Lower leg skin (tissue), 4 donors: Measurements from ENCODE around the gene TMC1. TPM values are rescaled to one million over a fixed set of nuclear protein-coding genes. Genes with fewer than 3 reads are reported as not detected.

Source experiments
- DNase-seq, 2 donors: peaks; one replicate each; pipeline ENCODE4 v3.0.0-alpha.2; 2019; ENCODE audit warnings: low spot score in 2 of 2
- H3K4me3 ChIP-seq: fragments of 200-600 bp; sonication (generic); 2 replicates; pipeline ENCODE4 v1.5.1; 2017; ENCODE audit warnings: mild to moderate bottlenecking, low read depth; ENCODE audit not compliant: poor library complexity, severe bottlenecking
- POLR2A ChIP-seq, 2 donors: fragments of 450-650 bp; IDR thresholded peaks; one replicate each; pipeline ENCODE4 v1.6.1; 2016 to 2017; ENCODE audit warnings: antibody characterized with exemption in 2 of 2, mild to moderate bottlenecking in 1 of 2, moderate library complexity in 1 of 2
- WGBS, 2 donors: methylation state at CpG; one replicate each; pipeline ENCODE4 v1.1.5; 2018; 5-methylcytosine and 5-hydroxymethylcytosine counted together
- intact Hi-C: fragments of 100-400 bp; cut with DNase I; formaldehyde crosslinking; loops from one replicate; pipeline ENCODE4 v1.15.0; 2023; ENCODE audit warnings: low total_unique reads
- total RNA-seq, 4 donors: library from RNA; depleted of rRNA; stranded (reverse); fragments of >200 nt; gene quantifications; one replicate each; pipeline ENCODE4 v1.1.0, GENCODE V29; 2016
- TF ChIP-seq, protein P1 (sequence below), 3 donors: fragments of 450-650 bp; IDR thresholded peaks; one replicate each; pipeline ENCODE4 v1.5.1; 2016; ENCODE audit warnings: antibody characterized with exemption in 3 of 3, mild to moderate bottlenecking in 3 of 3, moderate library complexity in 2 of 3

Gene TMC1
- total RNA-seq, 4 donors from 2014 or later = 0.13 to 0.46 TPM; not detected in 2

GRCh38 chr9:72596451-72597180 is 75.2 kb downstream of the TMC1 start:
- 79 to 83% methylated on average over 6 of the region's 6 CpGs for WGBS, 2 donors
- DNase-seq = no peak
- no peak overlapping the region for H3K4me3 ChIP-seq
- no peak for TF ChIP-seq POLR2A (IDR thresholded peaks at IDR 0.05)
- TF ChIP-seq, protein P1, sequence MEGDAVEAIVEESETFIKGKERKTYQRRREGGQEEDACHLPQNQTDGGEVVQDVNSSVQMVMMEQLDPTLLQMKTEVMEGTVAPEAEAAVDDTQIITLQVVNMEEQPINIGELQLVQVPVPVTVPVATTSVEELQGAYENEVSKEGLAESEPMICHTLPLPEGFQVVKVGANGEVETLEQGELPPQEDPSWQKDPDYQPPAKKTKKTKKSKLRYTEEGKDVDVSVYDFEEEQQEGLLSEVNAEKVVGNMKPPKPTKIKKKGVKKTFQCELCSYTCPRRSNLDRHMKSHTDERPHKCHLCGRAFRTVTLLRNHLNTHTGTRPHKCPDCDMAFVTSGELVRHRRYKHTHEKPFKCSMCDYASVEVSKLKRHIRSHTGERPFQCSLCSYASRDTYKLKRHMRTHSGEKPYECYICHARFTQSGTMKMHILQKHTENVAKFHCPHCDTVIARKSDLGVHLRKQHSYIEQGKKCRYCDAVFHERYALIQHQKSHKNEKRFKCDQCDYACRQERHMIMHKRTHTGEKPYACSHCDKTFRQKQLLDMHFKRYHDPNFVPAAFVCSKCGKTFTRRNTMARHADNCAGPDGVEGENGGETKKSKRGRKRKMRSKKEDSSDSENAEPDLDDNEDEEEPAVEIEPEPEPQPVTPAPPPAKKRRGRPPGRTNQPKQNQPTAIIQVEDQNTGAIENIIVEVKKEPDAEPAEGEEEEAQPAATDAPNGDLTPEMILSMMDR (IDR thresholded peaks at IDR 0.05) = no peak
- intact Hi-C loops = no loop called here

- WGBS, 2 donors = 84 to 91% methylated on average over 8 of the region's 8 CpGs
- no peak overlapping the region for H3K4me3 ChIP-seq
- TF ChIP-seq, protein P1 (IDR thresholded peaks at IDR 0.05) = no peak
- TF ChIP-seq POLR2A (IDR thresholded peaks at IDR 0.05) = no peak
- intact Hi-C loops = no loop called here
- no peak for DNase-seq
Measured at GRCh38 chr9:72597181-72597517, 75.7 kb downstream of the TMC1 start.

GRCh38 chr9:72597601-72598000 is 76.2 kb downstream of the TMC1 start:
- intact Hi-C loops = no loop called here
- no peak overlapping the region for H3K4me3 ChIP-seq
- no peak for DNase-seq
- WGBS, 2 donors = 77 to 83% methylated on average over 3 of the region's 3 CpGs
- no peak for TF ChIP-seq POLR2A (IDR thresholded peaks at IDR 0.05)
- TF ChIP-seq, protein P1 (IDR thresholded peaks at IDR 0.05) = no peak

- 66 to 68% methylated on average over 3 of the region's 3 CpGs for WGBS, 2 donors
- intact Hi-C loops = no loop called here
- H3K4me3 ChIP-seq = no peak overlapping the region
- no peak for DNase-seq
- TF ChIP-seq, protein P1 (IDR thresholded peaks at IDR 0.05) = no peak
- no peak for TF ChIP-seq POLR2A (IDR thresholded peaks at IDR 0.05)
Measured at GRCh38 chr9:72598639-72599038, 77.2 kb downstream of the TMC1 start.

DNA sequence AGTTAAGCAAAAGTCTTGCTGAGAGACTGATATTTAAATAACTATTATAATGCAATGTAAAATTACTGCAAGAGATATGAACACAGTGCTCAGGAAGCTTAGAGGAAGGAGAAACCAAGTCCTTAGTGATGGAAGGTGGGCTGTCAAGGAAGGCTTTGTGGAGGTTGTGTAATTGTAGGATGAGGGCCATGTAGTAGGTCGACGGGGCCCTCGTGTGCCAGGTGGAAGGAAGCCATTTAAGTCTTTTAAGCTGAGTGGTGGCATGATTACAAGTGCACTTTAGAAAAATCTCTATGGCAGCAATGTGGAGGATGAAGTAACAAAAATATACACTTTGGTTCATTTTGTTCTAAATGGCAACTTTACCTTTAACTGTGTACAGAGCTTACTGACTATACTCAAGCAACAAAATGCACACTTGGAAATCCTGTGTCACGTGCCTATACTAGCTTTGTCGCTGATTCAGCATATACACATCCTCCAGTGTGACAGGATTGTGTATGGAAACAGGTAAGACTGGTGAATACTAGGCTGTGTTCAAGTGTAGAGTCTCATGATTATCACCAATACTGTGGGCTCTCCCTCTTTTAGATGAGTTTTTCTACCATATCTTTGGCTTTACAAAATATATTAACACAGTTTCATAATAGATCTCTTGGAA is 78.6 kb downstream of the TMC1 start:
- DNase-seq = no peak
- WGBS, 2 donors = 58 to 64% methylated on average over 5 of the region's 5 CpGs
- no peak for TF ChIP-seq POLR2A (IDR thresholded peaks at IDR 0.05)
- TF ChIP-seq, protein P1 (IDR thresholded peaks at IDR 0.05) = no peak
- intact Hi-C loops = no loop called here
- no peak overlapping the region for H3K4me3 ChIP-seq
